Gastrocnemius medialis (tissue), 4 donors: ENCODE results near the gene MAP2K5. TPM values are rescaled to one million over a fixed set of nuclear protein-coding genes. Genes with fewer than 3 reads are reported as not detected.

ENCODE experiments used
- ATAC-seq, 2 donors: fragments of 150-250 bp; one replicate each; pipeline ENCODE4 v1.9.1; 2016
- DNase-seq, 2 donors: peaks; one replicate each; pipeline ENCODE4 v3.0.0-alpha.2; 2019
- H3K27ac ChIP-seq, 4 donors: fragments of 200-600 bp; sonication (generic); 1 replicate in 1 of 4; 2 replicates in 3 of 4; pipeline ENCODE4 v1.5.1; 2016 to 2018; ENCODE audit warnings: mild to moderate bottlenecking in 2 of 4, moderate library complexity in 1 of 4
- H3K27me3 ChIP-seq, 3 donors: fragments of 200-600 bp; sonication (generic) in 2 of 3; 1 replicate in 1 of 3; 2 replicates in 2 of 3; pipeline versions ENCODE4 v1.5.1 to v1.6.0; 2016 to 2019; ENCODE audit warnings: mild to moderate bottlenecking in 1 of 3, moderate library complexity in 1 of 3
- H3K36me3 ChIP-seq, 2 donors: fragments of 200-600 bp; sonication (generic) in 1 of 2; one replicate each; pipeline ENCODE4 v1.5.1; 2017 to 2018
- H3K4me1 ChIP-seq, 2 donors: fragments of 200-600 bp; sonication (generic) in 1 of 2; one replicate each; pipeline ENCODE4 v1.5.1; 2016 to 2017; ENCODE audit warnings: mild to moderate bottlenecking in 2 of 2
- H3K4me3 ChIP-seq, 4 donors: fragments of 200-600 bp; sonication (generic) in 3 of 4; 1 replicate in 1 of 4; 2 replicates in 3 of 4; pipeline ENCODE4 v1.5.1; 2016 to 2019; ENCODE audit warnings: mild to moderate bottlenecking in 2 of 4
- H3K9me3 ChIP-seq, 3 donors: fragments of 200-600 bp; sonication (generic) in 2 of 3; 1 replicate in 1 of 3; 2 replicates in 2 of 3; pipeline ENCODE4 v1.5.1; 2016 to 2019
- POLR2A ChIP-seq, 2 donors: fragments of 450-650 bp; IDR thresholded peaks; one replicate each; pipeline ENCODE4 v1.6.1; 2017; ENCODE audit warnings: antibody characterized with exemption in 2 of 2, mild to moderate bottlenecking in 2 of 2, moderate library complexity in 2 of 2
- in situ Hi-C, 4 donors: fragments of 200-750 bp; cut with MboI; loops; one replicate each; pipeline versions ENCODE4 v1.15.0 to v1.8.0; 2017; ENCODE audit warnings: low sequenced_read_pairs in 4 of 4
- intact Hi-C: fragments of 100-400 bp; cut with DNase I; formaldehyde crosslinking; loops from one replicate; pipeline ENCODE4 v1.15.1; 2023; ENCODE audit warnings: low total_unique reads
- total RNA-seq, 4 donors: library from RNA; depleted of rRNA; stranded (reverse); fragments of >200 nt; gene quantifications; one replicate each; pipeline versions ENCODE4 v1.1.0 to v1.2.3, GENCODE V29; 2016
- TF ChIP-seq, protein P1 (sequence below), 5 experiments: fragments of 450-650 bp in 3 of 5; fragments of 200-600 bp in 2 of 5; sonication (generic) in 2 of 5; IDR thresholded peaks in 4 of 5; conservative IDR thresholded peaks in 1 of 5; 1 replicate in 4 of 5; 2 replicates in 1 of 5; pipeline ENCODE4 v1.5.1; 2016 to 2019; ENCODE audit warnings: antibody characterized with exemption in 5 of 5, mild to moderate bottlenecking in 3 of 5, moderate library complexity in 3 of 5

MAP2K5 gene
- total RNA-seq, 4 donors from 2014 or later: 5.9 to 6.8 (median 6.4) TPM

DNA sequence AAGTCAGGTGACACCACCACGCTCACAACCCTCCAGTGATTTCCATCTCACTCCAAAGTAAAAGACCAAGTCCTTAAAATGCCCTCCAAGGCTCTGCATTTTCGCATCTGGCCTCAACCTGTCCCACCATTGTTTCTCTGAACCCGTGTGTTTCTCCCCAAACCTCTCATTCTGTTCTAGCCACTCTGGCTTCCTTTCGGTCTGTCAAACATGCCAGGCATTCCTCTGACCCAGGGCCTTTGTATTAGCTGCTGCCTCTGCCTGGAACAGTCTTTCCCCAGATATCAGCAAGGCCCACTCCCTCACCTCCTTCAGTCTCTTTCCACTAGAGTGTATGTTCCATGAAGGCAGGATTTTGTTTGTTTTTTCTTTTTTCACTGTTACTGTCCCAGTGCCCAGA, 16.0 kb downstream of the MAP2K5 start:
- Histone ChIP-seq H3K4me1 (no peaks in the 10 kb centered on the region), H3K27me3 (no peaks in the 10 kb centered on the region), H3K27ac (no peak overlapping the region), H3K4me3 (no peak overlapping the region), H3K36me3 (no peaks in the 10 kb centered on the region), H3K9me3 (no peaks in the 10 kb centered on the region)
- TF ChIP-seq, protein P1, sequence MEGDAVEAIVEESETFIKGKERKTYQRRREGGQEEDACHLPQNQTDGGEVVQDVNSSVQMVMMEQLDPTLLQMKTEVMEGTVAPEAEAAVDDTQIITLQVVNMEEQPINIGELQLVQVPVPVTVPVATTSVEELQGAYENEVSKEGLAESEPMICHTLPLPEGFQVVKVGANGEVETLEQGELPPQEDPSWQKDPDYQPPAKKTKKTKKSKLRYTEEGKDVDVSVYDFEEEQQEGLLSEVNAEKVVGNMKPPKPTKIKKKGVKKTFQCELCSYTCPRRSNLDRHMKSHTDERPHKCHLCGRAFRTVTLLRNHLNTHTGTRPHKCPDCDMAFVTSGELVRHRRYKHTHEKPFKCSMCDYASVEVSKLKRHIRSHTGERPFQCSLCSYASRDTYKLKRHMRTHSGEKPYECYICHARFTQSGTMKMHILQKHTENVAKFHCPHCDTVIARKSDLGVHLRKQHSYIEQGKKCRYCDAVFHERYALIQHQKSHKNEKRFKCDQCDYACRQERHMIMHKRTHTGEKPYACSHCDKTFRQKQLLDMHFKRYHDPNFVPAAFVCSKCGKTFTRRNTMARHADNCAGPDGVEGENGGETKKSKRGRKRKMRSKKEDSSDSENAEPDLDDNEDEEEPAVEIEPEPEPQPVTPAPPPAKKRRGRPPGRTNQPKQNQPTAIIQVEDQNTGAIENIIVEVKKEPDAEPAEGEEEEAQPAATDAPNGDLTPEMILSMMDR (IDR thresholded peaks at IDR 0.05 in 4 of 5, conservative IDR thresholded peaks at IDR 0.05 in 1 of 5): no peak
- DNase-seq (no peak), ATAC-seq (no peak)
- in situ Hi-C loops (no loop called here), intact Hi-C loops (no loop called here)

DNA sequence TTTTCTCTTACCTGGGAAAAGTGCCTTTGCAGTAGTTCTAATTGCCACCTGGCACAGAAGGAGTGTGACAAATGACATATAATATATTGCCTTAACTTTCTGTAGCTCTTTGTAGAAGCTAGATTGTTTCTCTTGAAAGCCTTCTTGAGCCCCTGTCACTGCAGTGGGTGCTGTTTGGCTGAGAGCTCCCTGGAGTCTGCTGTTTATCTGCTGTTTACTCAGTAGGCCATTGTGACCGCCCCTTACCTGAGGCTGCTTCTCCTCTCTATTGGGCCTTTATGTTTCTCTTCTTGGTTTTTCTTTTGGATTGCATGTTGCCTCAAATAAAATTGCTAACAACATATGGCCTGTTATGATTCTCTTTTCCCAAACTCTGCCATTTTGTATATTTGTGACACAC, 16.7 kb downstream of the MAP2K5 start:
- no peak overlapping the region for H3K4me3 ChIP-seq
- H3K4me1 ChIP-seq: no peaks in the 10 kb centered on the region
- no peak overlapping the region for H3K27ac ChIP-seq
- DNase-seq (no peak), ATAC-seq (no peak)
- in situ Hi-C loops: no loop called here
- no peaks in the 10 kb centered on the region for H3K36me3 ChIP-seq
- TF ChIP-seq POLR2A (IDR thresholded peaks at IDR 0.05): no peak
- TF ChIP-seq, protein P1 (IDR thresholded peaks at IDR 0.05 in 4 of 5, conservative IDR thresholded peaks at IDR 0.05 in 1 of 5): no peak
- intact Hi-C loops: no loop called here
- no peaks in the 10 kb centered on the region for H3K27me3 ChIP-seq
- no peaks in the 10 kb centered on the region for H3K9me3 ChIP-seq

DNA sequence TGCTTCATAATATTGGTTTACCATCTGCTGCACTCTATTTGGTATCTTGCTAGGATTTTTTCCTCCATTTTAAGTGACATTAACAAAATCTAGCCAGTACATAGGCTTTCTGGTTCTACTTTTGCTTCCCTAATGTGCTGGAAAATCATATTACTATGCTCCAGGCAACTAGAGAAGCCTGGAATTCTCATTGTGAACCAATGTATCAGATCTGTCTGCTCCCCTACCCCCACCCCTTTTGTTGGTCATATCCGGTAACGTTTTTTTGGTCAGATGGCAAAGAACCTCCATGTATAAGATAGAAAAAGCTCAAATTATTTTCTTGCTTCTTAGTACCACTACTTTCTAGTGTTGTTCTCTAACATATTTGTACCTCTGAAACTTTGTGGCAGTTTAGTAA, 17.1 kb downstream of the MAP2K5 start:
- TF ChIP-seq, protein P1 (IDR thresholded peaks at IDR 0.05 in 4 of 5, conservative IDR thresholded peaks at IDR 0.05 in 1 of 5): no peak
- no peak for TF ChIP-seq POLR2A (IDR thresholded peaks at IDR 0.05)
- no peak overlapping the region for H3K4me3 ChIP-seq
- no peaks in the 10 kb centered on the region for H3K27me3 ChIP-seq
- ATAC-seq: no peak
- no peaks in the 10 kb centered on the region for H3K4me1 ChIP-seq
- DNase-seq: no peak
- H3K9me3 ChIP-seq: no peaks in the 10 kb centered on the region
- no peaks in the 10 kb centered on the region for H3K36me3 ChIP-seq
- in situ Hi-C loops: no loop called here
- H3K27ac ChIP-seq: no peak overlapping the region
- intact Hi-C loops: no loop called here

- no peaks in the 10 kb centered on the region for H3K36me3 ChIP-seq
- in situ Hi-C loops: no loop called here
- H3K9me3 ChIP-seq: no peaks in the 10 kb centered on the region
- H3K4me3 ChIP-seq: no peak overlapping the region
- intact Hi-C loops: no loop called here
- DNase-seq (no peak), ATAC-seq (no peak)
- no peak for TF ChIP-seq POLR2A (IDR thresholded peaks at IDR 0.05)
- TF ChIP-seq, protein P1 (IDR thresholded peaks at IDR 0.05 in 4 of 5, conservative IDR thresholded peaks at IDR 0.05 in 1 of 5): no peak
- no peaks in the 10 kb centered on the region for H3K4me1 ChIP-seq
- no peak overlapping the region for H3K27ac ChIP-seq
- H3K27me3 ChIP-seq: no peaks in the 10 kb centered on the region
Observed at GRCh38 chr15:67560320-67560719, 17.8 kb downstream of the MAP2K5 start.

DNA sequence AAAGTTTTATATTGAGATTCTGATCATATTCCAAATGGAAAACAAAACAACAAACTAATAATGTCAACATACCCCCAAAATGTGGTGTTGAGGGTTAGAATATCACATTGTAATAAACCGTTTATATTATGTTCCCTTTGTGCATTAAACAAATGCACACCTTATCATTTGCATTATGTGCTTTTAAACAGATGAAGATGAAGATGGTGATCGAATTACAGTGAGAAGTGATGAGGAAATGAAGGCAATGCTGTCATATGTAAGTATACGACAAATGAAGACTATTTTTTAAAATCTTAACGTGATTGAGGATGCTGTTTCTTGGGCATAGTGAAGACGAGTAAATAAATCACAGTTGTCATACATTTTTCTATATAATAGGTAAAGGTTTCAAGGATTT, 20.6 kb downstream of the MAP2K5 start:
- H3K4me3 ChIP-seq: no peak overlapping the region
- intact Hi-C loops: no loop called here
- DNase-seq (no peak), ATAC-seq (no peak)
- H3K36me3 ChIP-seq: no peaks in the 10 kb centered on the region
- no peaks in the 10 kb centered on the region for H3K4me1 ChIP-seq
- TF ChIP-seq POLR2A (IDR thresholded peaks at IDR 0.05): no peak
- TF ChIP-seq, protein P1 (IDR thresholded peaks at IDR 0.05 in 4 of 5, conservative IDR thresholded peaks at IDR 0.05 in 1 of 5): no peak
- H3K27me3 ChIP-seq: no peaks in the 10 kb centered on the region
- H3K27ac ChIP-seq: no peak overlapping the region
- in situ Hi-C loops: no loop called here
- H3K9me3 ChIP-seq: no peaks in the 10 kb centered on the region
